ENCODE data around the gene STK10.

The STK10 gene

GRCh38 chr5:172054611-172055153 is 133.3 kb downstream of the STK10 start:
- H3K4me3 ChIP-seq (ENCODE audit: low read depth, low read length): no peak overlapping the region
- no peak for DNase-seq (ENCODE audit: low read depth, low spot score)
- in situ Hi-C loops (cut with HindIII; ENCODE audit: low sequenced_read_pairs): no loop called here
- no peak for TF ChIP-seq CTCF (IDR thresholded peaks at IDR 0.05; ENCODE audit: low read depth, low read length)

GRCh38 chr5:172052450-172053236 is 135.4 kb downstream of the STK10 start:
- peak; percentile 46 for TF ChIP-seq CTCF (IDR thresholded peaks at IDR 0.05; ENCODE audit: low read depth, low read length)
- no peak overlapping the region for H3K4me3 ChIP-seq (ENCODE audit: low read depth, low read length)
- DNase-seq (ENCODE audit: low read depth, low spot score): peak; percentile 82
- in situ Hi-C loops (cut with HindIII; ENCODE audit: low sequenced_read_pairs): no loop called here

GRCh38 chr5:172051643-172052339 is 136.2 kb downstream of the STK10 start:
- DNase-seq (ENCODE audit: low read depth, low spot score): no peak
- no peak overlapping the region for H3K4me3 ChIP-seq (ENCODE audit: low read depth, low read length)
- TF ChIP-seq CTCF (IDR thresholded peaks at IDR 0.05; ENCODE audit: low read depth, low read length): no peak
- in situ Hi-C loops (cut with HindIII; ENCODE audit: low sequenced_read_pairs): no loop called here

GRCh38 chr5:172050080-172050479 is 137.9 kb downstream of the STK10 start:
- no peak overlapping the region for H3K4me3 ChIP-seq (ENCODE audit: low read depth, low read length)
- in situ Hi-C loops (cut with HindIII; ENCODE audit: low sequenced_read_pairs): no loop called here
- TF ChIP-seq CTCF (IDR thresholded peaks at IDR 0.05; ENCODE audit: low read depth, low read length): no peak
- DNase-seq (ENCODE audit: low read depth, low spot score): no peak

- in situ Hi-C loops (cut with HindIII; ENCODE audit: low sequenced_read_pairs): no loop called here
- no peak for DNase-seq (ENCODE audit: low read depth, low spot score)
- no peak overlapping the region for H3K4me3 ChIP-seq (ENCODE audit: low read depth, low read length)
- no peak for TF ChIP-seq CTCF (IDR thresholded peaks at IDR 0.05; ENCODE audit: low read depth, low read length)
These were observed 138.7 kb downstream of the STK10 start for GRCh38 chr5:172049226-172049796.

GRCh38 chr5:172048539-172049101 is 139.4 kb downstream of the STK10 start:
- TF ChIP-seq CTCF (IDR thresholded peaks at IDR 0.05; ENCODE audit: low read depth, low read length): no peak
- H3K4me3 ChIP-seq (ENCODE audit: low read depth, low read length): no peak overlapping the region
- no peak for DNase-seq (ENCODE audit: low read depth, low spot score)
- in situ Hi-C loops (cut with HindIII; ENCODE audit: low sequenced_read_pairs): no loop called here

Data from astrocyte of the spinal cord (primary cell).